Mammary epithelial cell (primary cell): Measurements from ENCODE around the gene FZR1.

Experiments used
- CTCF ChIP-seq, 2 donors: IDR thresholded peaks in 1 of 2; conservative IDR thresholded peaks in 1 of 2; 2 replicates each; pipeline ENCODE4 v1.5.1; 2011 to 2012; ENCODE audit warnings: inconsistent platforms in 2 of 2, low read length in 2 of 2, mild to moderate bottlenecking in 2 of 2, control low read depth in 1 of 2, low read depth in 1 of 2; ENCODE audit not compliant: insufficient read depth in 1 of 2; ENCODE audit errors: extremely low read depth in 1 of 2
- EZH2 ChIP-seq: IDR thresholded peaks from 2 replicates; pipeline ENCODE4 v1.6.1; 2012; ENCODE audit warnings: low read length, inconsistent platforms, borderline replicate concordance

GRCh38 chr19:3537101-3537437 is 31.0 kb downstream of the FZR1 start:
- TF ChIP-seq CTCF (conservative IDR thresholded peaks at IDR 0.05 in 1 of 2, IDR thresholded peaks at IDR 0.05 in 1 of 2; ENCODE audit: extremely low read depth in 1 of 2, insufficient read depth in 1 of 2, low read depth in 1 of 2, low read length in 2 of 2) (no peak), EZH2 (no peak)
